ENCODE measurements around the gene APBA1. TPM values are rescaled to one million over a fixed set of nuclear protein-coding genes. Genes with fewer than 3 reads are reported as not detected.

APBA1 gene
- polyA plus RNA-seq, 6 donors from 2014 or later, result not detected

GRCh38 chr9:69549310-69550202 is 122.6 kb downstream of the APBA1 start:
- DNase-seq, result peak; percentile 14
- Mint-ChIP-seq H3K27me3 (peaks cover 5 to 14% (median 8%) of the 10 kb centered on the region in 3 donors), H3K4me3 (no peak overlapping the region), H3K9me3 (no peaks in the 10 kb centered on the region), H3K36me3 (no peaks in the 10 kb centered on the region), H3K4me1 (peaks cover 0 to 9% (median 0%) of the 10 kb centered on the region in 3 donors), H3K27ac (peak overlapping the region in 1 of 6 donors; percentile 1)
- ATAC-seq (ENCODE audit: low read depth in 2 of 2), result no peak

GRCh38 chr9:69548681-69549080 is 123.5 kb downstream of the APBA1 start:
- Mint-ChIP-seq H3K36me3 (no peaks in the 10 kb centered on the region), H3K9me3 (no peaks in the 10 kb centered on the region), H3K4me3 (no peak overlapping the region), H3K27me3 (peaks cover 5 to 14% (median 8%) of the 10 kb centered on the region in 3 donors), H3K27ac (peak overlapping the region in 1 of 6 donors; percentile 55), H3K4me1 (peaks cover 0 to 9% (median 0%) of the 10 kb centered on the region in 3 donors)
- no peak for ATAC-seq (ENCODE audit: low read depth in 2 of 2)
- DNase-seq, result no peak

- Mint-ChIP-seq H3K27me3 (peaks cover 0 to 4% (median 0%) of the 10 kb centered on the region in 3 donors), H3K9me3 (no peaks in the 10 kb centered on the region), H3K36me3 (no peaks in the 10 kb centered on the region), H3K4me1 (peaks cover 0 to 9% (median 0%) of the 10 kb centered on the region in 3 donors), H3K27ac (no peak overlapping the region), H3K4me3 (no peak overlapping the region)
- no peak for ATAC-seq (ENCODE audit: low read depth in 2 of 2)
- no peak for DNase-seq
Measured at GRCh38 chr9:69546265-69546664, 125.9 kb downstream of the APBA1 start.

- Mint-ChIP-seq H3K36me3 (no peaks in the 10 kb centered on the region), H3K27ac (no peak overlapping the region), H3K9me3 (no peaks in the 10 kb centered on the region), H3K4me1 (peaks cover 0 to 4% (median 0%) of the 10 kb centered on the region in 3 donors), H3K4me3 (no peak overlapping the region), H3K27me3 (peaks cover 0 to 17% (median 12%) of the 10 kb centered on the region in 3 donors)
- ATAC-seq (ENCODE audit: low read depth in 2 of 2) (no peak), DNase-seq (no peak)
Measured at GRCh38 chr9:69542942-69543704, 129.0 kb downstream of the APBA1 start.

- no peaks in the 10 kb centered on the region for H3K36me3 Mint-ChIP-seq
Measured at GRCh38 chr9:69542058-69542457, 130.1 kb downstream of the APBA1 start.

GRCh38 chr9:69535911-69536310 is 136.3 kb downstream of the APBA1 start:
- peaks cover 0 to 6% (median 0%) of the 10 kb centered on the region in 7 donors for H3K9me3 Mint-ChIP-seq
- DNase-seq (no peak), ATAC-seq (ENCODE audit: low read depth in 2 of 2) (no peak)
- H3K36me3 Mint-ChIP-seq, result no peaks in the 10 kb centered on the region
- peaks cover 7 to 32% (median 11%) of the 10 kb centered on the region in 3 donors for H3K27me3 Mint-ChIP-seq
- no peaks in the 10 kb centered on the region for H3K4me1 Mint-ChIP-seq
- no peak overlapping the region for H3K27ac Mint-ChIP-seq
- H3K4me3 Mint-ChIP-seq, result no peak overlapping the region

More at GRCh38 chr9:69542058-69542457, 130.1 kb downstream of the APBA1 start:
- Mint-ChIP-seq H3K9me3 (no peaks in the 10 kb centered on the region), H3K4me3 (no peak overlapping the region), H3K4me1 (peaks cover 0 to 1% (median 0%) of the 10 kb centered on the region in 3 donors), H3K27me3 (peaks cover 2 to 17% (median 7%) of the 10 kb centered on the region in 3 donors), H3K27ac (no peak overlapping the region)
- ATAC-seq (ENCODE audit: low read depth in 2 of 2) (no peak), DNase-seq (no peak)

GRCh38 chr9:69535286-69535832 is 136.8 kb downstream of the APBA1 start:
- Mint-ChIP-seq H3K36me3 (no peaks in the 10 kb centered on the region), H3K27ac (peak overlapping the region in 2 of 6 donors; percentile 6 to 7), H3K4me1 (no peaks in the 10 kb centered on the region), H3K9me3 (peaks cover 0 to 6% (median 0%) of the 10 kb centered on the region in 7 donors), H3K27me3 (peaks cover 7 to 32% (median 11%) of the 10 kb centered on the region in 3 donors), H3K4me3 (no peak overlapping the region)
- no peak for ATAC-seq (ENCODE audit: low read depth in 2 of 2)
- DNase-seq, result no peak

- H3K36me3 Mint-ChIP-seq, result no peaks in the 10 kb centered on the region
- no peak overlapping the region for H3K27ac Mint-ChIP-seq
- peaks cover 0 to 11% (median 0%) of the 10 kb centered on the region in 7 donors for H3K9me3 Mint-ChIP-seq
- H3K4me1 Mint-ChIP-seq, result no peaks in the 10 kb centered on the region
- no peak overlapping the region for H3K4me3 Mint-ChIP-seq
- peaks cover 0 to 15% (median 11%) of the 10 kb centered on the region in 3 donors for H3K27me3 Mint-ChIP-seq
- ATAC-seq (ENCODE audit: low read depth in 2 of 2) (no peak), DNase-seq (no peak)
Measured at GRCh38 chr9:69532396-69532795, 139.8 kb downstream of the APBA1 start.

GRCh38 chr9:69527454-69527853 is 144.7 kb downstream of the APBA1 start:
- Mint-ChIP-seq H3K27ac (no peak overlapping the region), H3K4me1 (no peaks in the 10 kb centered on the region), H3K9me3 (peaks cover 0 to 35% (median 18%) of the 10 kb centered on the region in 7 donors), H3K4me3 (no peak overlapping the region), H3K36me3 (no peaks in the 10 kb centered on the region), H3K27me3 (peaks cover 0 to 23% (median 12%) of the 10 kb centered on the region in 3 donors)
- no peak for DNase-seq
- no peak for ATAC-seq (ENCODE audit: low read depth in 2 of 2)

- no peak overlapping the region for H3K4me3 Mint-ChIP-seq
- no peak for ATAC-seq (ENCODE audit: low read depth in 2 of 2)
- no peaks in the 10 kb centered on the region for H3K36me3 Mint-ChIP-seq
- DNase-seq, result no peak
- no peaks in the 10 kb centered on the region for H3K4me1 Mint-ChIP-seq
- H3K9me3 Mint-ChIP-seq, result peaks cover 0 to 35% (median 18%) of the 10 kb centered on the region in 7 donors
- peaks cover 0 to 23% (median 18%) of the 10 kb centered on the region in 3 donors for H3K27me3 Mint-ChIP-seq
- H3K27ac Mint-ChIP-seq, result no peak overlapping the region
Measured at GRCh38 chr9:69526699-69527098, 145.5 kb downstream of the APBA1 start.

- no peak overlapping the region for H3K4me3 Mint-ChIP-seq
- no peak overlapping the region for H3K27ac Mint-ChIP-seq
- peaks cover 0 to 33% (median 32%) of the 10 kb centered on the region in 3 donors for H3K27me3 Mint-ChIP-seq
- H3K4me1 Mint-ChIP-seq, result no peaks in the 10 kb centered on the region
- peaks cover 3 to 20% (median 7%) of the 10 kb centered on the region in 7 donors for H3K9me3 Mint-ChIP-seq
- no peaks in the 10 kb centered on the region for H3K36me3 Mint-ChIP-seq
- ATAC-seq (ENCODE audit: low read depth in 2 of 2), result no peak
- no peak for DNase-seq
Measured at GRCh38 chr9:69519470-69520240, 152.5 kb downstream of the APBA1 start.

GRCh38 chr9:69516353-69517322 is 155.5 kb downstream of the APBA1 start:
- Mint-ChIP-seq H3K4me1 (no peaks in the 10 kb centered on the region), H3K4me3 (no peak overlapping the region), H3K9me3 (peaks cover 0 to 7% (median 0%) of the 10 kb centered on the region in 7 donors), H3K27ac (no peak overlapping the region), H3K36me3 (no peaks in the 10 kb centered on the region), H3K27me3 (peaks cover 0 to 20% (median 18%) of the 10 kb centered on the region in 3 donors)
- DNase-seq, result no peak
- ATAC-seq (ENCODE audit: low read depth in 2 of 2), result no peak
